ENCODE results near the gene CDH13.

The CDH13 gene

DNA sequence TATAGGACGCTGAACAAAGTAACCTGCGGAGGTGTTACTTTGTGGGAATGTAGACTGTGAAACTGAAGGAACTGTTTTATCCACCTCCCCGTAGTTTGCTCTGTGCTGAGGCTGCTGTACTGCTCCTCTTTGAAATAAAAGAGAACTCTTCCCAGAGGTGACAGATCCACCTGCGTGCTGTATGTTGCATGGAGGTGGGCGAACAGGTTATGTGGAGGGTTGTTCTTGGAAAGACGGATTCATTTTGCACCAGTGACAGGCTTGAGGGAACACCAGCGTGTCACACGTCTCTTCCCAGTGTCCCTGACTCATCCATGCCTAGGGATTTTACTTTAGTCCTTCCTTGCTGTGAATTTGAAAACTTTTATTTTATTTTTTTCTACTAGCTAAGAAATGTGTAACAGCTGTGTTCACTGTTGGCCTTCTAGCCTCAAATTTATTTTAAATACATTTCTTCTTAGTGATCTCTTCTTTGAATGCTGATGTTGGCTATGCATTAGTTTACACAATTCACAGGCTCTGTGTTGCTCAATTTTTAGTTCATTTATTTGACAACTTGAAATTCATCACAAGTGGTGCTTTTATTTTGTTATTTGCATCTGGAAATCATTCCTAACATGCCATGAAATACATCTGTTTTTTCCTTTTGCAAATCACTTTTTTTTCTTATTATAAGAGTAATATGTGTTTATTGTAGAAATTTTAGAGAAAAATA is 512.4 kb downstream of the CDH13 start:
- no CpG with 5 or more reads among the region's 8 CpGs for WGBS (ENCODE audit: insufficient coverage, insufficient read length)
- Histone ChIP-seq H3K4me3 (ENCODE audit: low read length) (no peak overlapping the region), H3K9me3 (ENCODE audit: control insufficient read depth, insufficient read depth, low read length) (no peaks in the 10 kb centered on the region), H3K36me3 (ENCODE audit: control insufficient read depth, insufficient read depth, low read length) (no peaks in the 10 kb centered on the region), H3K27me3 (ENCODE audit: control insufficient read depth, insufficient read depth, low read length) (no peaks in the 10 kb centered on the region), H3K4me1 (ENCODE audit: control insufficient read depth, insufficient read depth, low read length) (no peaks in the 10 kb centered on the region), H3K27ac (ENCODE audit: low read length) (no peak overlapping the region)
- no peak for DNase-seq (ENCODE audit: low read depth, low spot score)

DNA sequence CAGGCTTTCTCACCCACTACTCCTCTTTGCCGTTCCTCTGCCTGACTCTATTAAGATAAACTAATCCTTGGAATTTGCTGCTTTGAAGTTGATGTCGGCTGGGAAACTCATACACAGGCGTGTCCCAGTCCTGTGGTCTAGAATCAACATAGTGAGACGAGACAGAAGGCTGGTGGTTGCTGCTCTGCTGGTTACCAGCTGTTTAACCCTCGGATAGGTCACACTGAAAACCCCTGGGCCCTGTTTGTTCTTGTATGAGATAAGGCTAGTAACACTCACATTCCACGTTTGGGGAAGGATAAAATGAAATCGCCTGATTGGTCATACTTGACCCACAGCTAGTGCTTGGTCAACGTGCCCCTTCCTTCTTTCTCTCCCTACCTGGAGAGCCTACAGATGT is 517.0 kb downstream of the CDH13 start:
- Histone ChIP-seq H3K4me1 (ENCODE audit: control insufficient read depth, insufficient read depth, low read length) (no peaks in the 10 kb centered on the region), H3K27ac (ENCODE audit: low read length) (no peak overlapping the region), H3K9me3 (ENCODE audit: control insufficient read depth, insufficient read depth, low read length) (no peaks in the 10 kb centered on the region), H3K27me3 (ENCODE audit: control insufficient read depth, insufficient read depth, low read length) (no peaks in the 10 kb centered on the region), H3K4me3 (ENCODE audit: low read length) (no peak overlapping the region), H3K36me3 (ENCODE audit: control insufficient read depth, insufficient read depth, low read length) (no peaks in the 10 kb centered on the region)
- no CpG with 5 or more reads among the region's 8 CpGs for WGBS (ENCODE audit: insufficient coverage, insufficient read length)
- DNase-seq (ENCODE audit: low read depth, low spot score): no peak

DNA sequence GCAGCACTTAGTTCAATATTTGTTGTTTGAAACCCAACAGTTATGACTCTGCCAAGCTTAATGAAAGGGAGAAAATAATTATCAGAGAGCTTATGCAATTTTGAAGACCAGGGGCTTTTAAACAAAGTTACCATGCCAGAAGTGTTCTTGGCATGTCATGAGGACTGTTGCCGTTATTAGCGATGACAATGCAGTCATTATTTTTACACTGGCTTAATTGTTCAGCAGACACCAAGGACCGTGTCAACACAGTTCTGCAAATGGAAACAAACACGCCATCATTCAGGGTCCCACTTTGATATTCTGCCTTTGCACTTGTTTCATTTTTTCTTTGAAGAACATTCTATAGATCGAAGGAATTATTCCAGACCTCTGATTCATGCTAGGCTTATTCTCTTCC is 518.5 kb downstream of the CDH13 start:
- DNase-seq (ENCODE audit: low read depth, low spot score): no peak
- H3K27ac ChIP-seq (ENCODE audit: low read length): no peak overlapping the region
- no peaks in the 10 kb centered on the region for H3K9me3 ChIP-seq (ENCODE audit: control insufficient read depth, insufficient read depth, low read length)
- no peaks in the 10 kb centered on the region for H3K27me3 ChIP-seq (ENCODE audit: control insufficient read depth, insufficient read depth, low read length)
- no peak overlapping the region for H3K4me3 ChIP-seq (ENCODE audit: low read length)
- no peaks in the 10 kb centered on the region for H3K36me3 ChIP-seq (ENCODE audit: control insufficient read depth, insufficient read depth, low read length)
- no peaks in the 10 kb centered on the region for H3K4me1 ChIP-seq (ENCODE audit: control insufficient read depth, insufficient read depth, low read length)
- WGBS (ENCODE audit: insufficient coverage, insufficient read length): no CpG with 5 or more reads among the region's 5 CpGs

DNA sequence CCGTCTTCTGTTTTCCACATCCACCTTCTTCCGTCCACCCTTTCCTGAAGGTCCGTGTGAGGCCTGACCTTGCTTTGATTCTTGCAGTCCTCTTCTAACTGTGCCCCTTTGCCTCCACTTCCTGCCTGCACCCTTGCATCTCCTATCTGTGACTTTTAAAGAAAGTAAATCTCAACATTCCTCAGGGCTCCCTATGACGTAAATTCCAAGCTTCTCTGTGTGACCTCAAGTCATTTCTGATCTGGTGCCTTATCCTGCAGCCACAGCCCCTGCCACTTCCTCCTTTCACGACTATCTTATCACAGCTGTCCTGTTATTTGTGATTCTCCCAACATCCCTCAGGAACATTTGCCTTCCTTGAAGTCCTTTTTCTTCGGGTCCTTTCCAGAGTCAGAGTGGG is 520.5 kb downstream of the CDH13 start:
- WGBS (ENCODE audit: insufficient coverage, insufficient read length): no CpG with 5 or more reads among the region's 6 CpGs
- Histone ChIP-seq H3K27ac (ENCODE audit: low read length) (no peak overlapping the region), H3K4me3 (ENCODE audit: low read length) (no peak overlapping the region), H3K36me3 (ENCODE audit: control insufficient read depth, insufficient read depth, low read length) (no peaks in the 10 kb centered on the region), H3K4me1 (ENCODE audit: control insufficient read depth, insufficient read depth, low read length) (no peaks in the 10 kb centered on the region), H3K27me3 (ENCODE audit: control insufficient read depth, insufficient read depth, low read length) (no peaks in the 10 kb centered on the region), H3K9me3 (ENCODE audit: control insufficient read depth, insufficient read depth, low read length) (no peaks in the 10 kb centered on the region)
- no peak for DNase-seq (ENCODE audit: low read depth, low spot score)

DNA sequence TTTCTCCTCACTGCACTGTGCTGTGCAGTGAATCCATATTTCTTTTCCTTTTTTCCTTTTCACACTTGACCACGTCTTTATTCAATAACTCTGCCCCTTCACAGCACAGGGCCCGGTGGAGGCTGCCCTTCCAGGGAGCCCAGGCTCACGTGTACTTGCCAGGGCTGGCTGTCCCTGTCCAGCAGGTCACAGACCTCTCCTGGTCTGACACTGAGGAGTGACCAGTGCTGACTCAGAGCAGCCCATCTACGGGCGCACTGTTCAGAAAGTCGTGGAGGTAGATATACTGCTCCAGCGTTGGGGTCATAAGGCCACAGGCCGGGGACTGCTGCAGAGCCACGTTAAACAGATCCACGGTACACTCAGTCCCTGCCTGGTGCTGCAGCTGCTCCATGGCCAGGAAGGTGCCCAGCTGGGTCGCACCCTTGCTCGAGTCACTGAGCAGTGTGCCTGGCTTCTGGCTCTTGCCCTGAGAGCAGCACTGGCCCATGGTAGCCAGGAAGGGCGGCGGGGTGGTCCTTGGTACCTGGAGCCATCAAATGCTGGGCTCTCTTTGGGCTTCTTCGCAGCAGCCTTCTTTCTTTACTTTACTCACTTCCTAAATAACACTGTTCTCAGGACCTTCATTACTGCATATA is 531.7 kb downstream of the CDH13 start:
- H3K4me1 ChIP-seq (ENCODE audit: control insufficient read depth, insufficient read depth, low read length): no peaks in the 10 kb centered on the region
- H3K27me3 ChIP-seq (ENCODE audit: control insufficient read depth, insufficient read depth, low read length): no peaks in the 10 kb centered on the region
- H3K27ac ChIP-seq (ENCODE audit: low read length): no peak overlapping the region
- no CpG with 5 or more reads among the region's 15 CpGs for WGBS (ENCODE audit: insufficient coverage, insufficient read length)
- DNase-seq (ENCODE audit: low read depth, low spot score): no peak
- no peaks in the 10 kb centered on the region for H3K36me3 ChIP-seq (ENCODE audit: control insufficient read depth, insufficient read depth, low read length)
- no peaks in the 10 kb centered on the region for H3K9me3 ChIP-seq (ENCODE audit: control insufficient read depth, insufficient read depth, low read length)
- H3K4me3 ChIP-seq (ENCODE audit: low read length): no peak overlapping the region

DNA sequence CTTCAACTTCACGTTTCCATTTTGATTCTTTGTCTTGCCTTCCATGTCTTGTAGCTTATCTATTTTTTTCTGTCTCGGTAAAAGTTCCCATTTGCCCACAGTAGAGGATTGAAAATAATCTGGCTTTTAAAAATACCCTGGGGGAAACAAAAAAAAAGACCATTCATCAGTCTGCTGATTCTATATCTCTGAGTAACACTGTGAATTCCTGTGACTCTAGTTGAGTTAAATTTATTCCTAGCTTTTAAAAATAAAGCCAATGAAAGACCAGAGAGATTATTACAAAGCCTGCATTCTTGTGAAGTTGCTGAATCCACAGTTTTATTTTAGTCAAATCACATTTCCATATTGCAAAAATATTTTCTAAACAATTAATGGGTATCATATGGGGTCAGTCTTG is 532.3 kb downstream of the CDH13 start:
- no CpG with 5 or more reads among the region's 2 CpGs for WGBS (ENCODE audit: insufficient coverage, insufficient read length)
- no peaks in the 10 kb centered on the region for H3K9me3 ChIP-seq (ENCODE audit: control insufficient read depth, insufficient read depth, low read length)

DNA sequence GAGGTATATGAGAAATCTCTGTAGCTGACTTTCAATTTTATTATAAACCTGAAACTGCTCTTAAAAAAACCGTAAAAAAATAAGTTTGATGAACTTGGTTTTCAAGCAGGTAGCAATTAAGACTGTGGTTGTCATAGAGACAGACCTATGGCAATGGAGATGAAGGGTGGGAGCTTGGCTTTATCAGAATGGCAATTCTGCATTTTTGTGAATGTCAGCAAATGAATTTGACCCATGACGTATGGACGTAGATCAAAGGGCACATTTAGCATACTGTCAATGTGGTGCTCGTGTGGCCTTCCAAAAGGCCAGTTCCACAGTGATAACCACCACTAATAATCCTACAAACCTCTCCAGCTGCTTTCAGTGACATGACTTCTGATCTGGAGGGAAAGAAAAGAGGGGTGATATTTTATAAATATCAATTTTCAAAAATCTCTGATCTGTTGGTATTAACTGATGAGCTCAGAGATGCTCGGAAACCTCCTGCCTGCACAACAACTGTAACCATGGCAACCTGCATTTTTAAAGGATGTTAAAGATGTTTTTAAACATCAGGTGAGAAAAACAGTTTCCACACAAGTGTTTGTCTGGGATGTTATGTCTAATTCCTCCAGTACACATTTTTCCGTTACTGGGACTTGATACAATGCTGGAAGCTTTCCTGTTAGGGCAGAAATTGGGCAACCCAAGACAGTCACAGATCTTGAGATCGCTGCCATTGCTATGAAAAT is 533.7 kb downstream of the CDH13 start:
- H3K4me3 ChIP-seq (ENCODE audit: low read length): no peak overlapping the region
- H3K4me1 ChIP-seq (ENCODE audit: control insufficient read depth, insufficient read depth, low read length): peaks cover 3% of the 10 kb centered on the region; the same call in 1 of the 2 replicates
- no CpG with 5 or more reads among the region's 7 CpGs for WGBS (ENCODE audit: insufficient coverage, insufficient read length)
- DNase-seq (ENCODE audit: low read depth, low spot score): no peak
- no peaks in the 10 kb centered on the region for H3K9me3 ChIP-seq (ENCODE audit: control insufficient read depth, insufficient read depth, low read length)
- no peaks in the 10 kb centered on the region for H3K27me3 ChIP-seq (ENCODE audit: control insufficient read depth, insufficient read depth, low read length)
- no peak overlapping the region for H3K27ac ChIP-seq (ENCODE audit: low read length)
- no peaks in the 10 kb centered on the region for H3K36me3 ChIP-seq (ENCODE audit: control insufficient read depth, insufficient read depth, low read length)

More for the DNA sequence above, 532.3 kb downstream of the CDH13 start:
- Histone ChIP-seq H3K4me3 (ENCODE audit: low read length) (no peak overlapping the region), H3K4me1 (ENCODE audit: control insufficient read depth, insufficient read depth, low read length) (no peaks in the 10 kb centered on the region), H3K27me3 (ENCODE audit: control insufficient read depth, insufficient read depth, low read length) (no peaks in the 10 kb centered on the region), H3K36me3 (ENCODE audit: control insufficient read depth, insufficient read depth, low read length) (no peaks in the 10 kb centered on the region), H3K27ac (ENCODE audit: low read length) (no peak overlapping the region)
- DNase-seq (ENCODE audit: low read depth, low spot score): no peak

DNA sequence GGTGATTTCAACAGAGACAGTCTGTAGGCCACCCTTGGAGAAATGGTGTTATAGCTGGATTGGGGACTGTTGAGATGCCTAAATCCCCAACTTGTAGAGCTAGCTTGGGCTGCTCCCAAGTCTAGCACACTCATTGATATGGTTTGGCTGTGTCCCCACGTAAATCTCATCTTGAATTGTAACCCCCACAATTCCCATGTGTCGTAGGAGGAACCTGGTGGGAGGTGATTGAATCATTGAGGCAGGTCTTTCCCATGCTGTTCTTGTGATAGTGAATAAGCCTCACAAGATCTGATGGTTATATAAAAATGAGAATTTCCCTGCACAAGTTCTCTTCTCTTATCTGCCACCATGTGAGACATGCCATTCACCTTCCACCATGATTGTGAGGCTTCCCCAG is 536.0 kb downstream of the CDH13 start:
- Histone ChIP-seq H3K27me3 (ENCODE audit: control insufficient read depth, insufficient read depth, low read length) (no peaks in the 10 kb centered on the region), H3K36me3 (ENCODE audit: control insufficient read depth, insufficient read depth, low read length) (no peaks in the 10 kb centered on the region), H3K27ac (ENCODE audit: low read length) (no peak overlapping the region), H3K4me3 (ENCODE audit: low read length) (no peak overlapping the region), H3K9me3 (ENCODE audit: control insufficient read depth, insufficient read depth, low read length) (no peaks in the 10 kb centered on the region), H3K4me1 (ENCODE audit: control insufficient read depth, insufficient read depth, low read length) (peaks cover 3% of the 10 kb centered on the region; the same call in 1 of the 2 replicates)
- no peak for DNase-seq (ENCODE audit: low read depth, low spot score)
- WGBS (ENCODE audit: insufficient coverage, insufficient read length): no CpG with 5 or more reads among the region's 2 CpGs

DNA sequence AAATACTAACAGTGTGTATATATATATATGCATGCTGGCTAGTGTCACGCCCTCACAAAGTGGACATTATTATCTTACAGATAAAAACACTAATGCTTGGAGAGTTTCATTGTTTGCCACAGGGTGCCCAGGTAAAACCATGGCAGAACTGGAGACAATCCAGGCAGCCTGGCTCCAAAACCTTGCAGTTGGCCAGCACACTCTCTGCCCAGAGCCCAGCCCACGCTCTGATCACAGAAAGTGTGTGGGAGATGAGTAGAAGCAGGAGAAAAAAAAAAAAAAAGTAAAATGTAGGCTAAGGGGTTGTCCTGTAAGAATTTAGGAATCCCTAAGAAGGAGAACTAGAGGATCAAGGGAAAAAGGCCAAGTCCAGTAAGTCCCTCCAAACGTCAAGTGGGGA is 538.0 kb downstream of the CDH13 start:
- Histone ChIP-seq H3K27ac (ENCODE audit: low read length) (no peak overlapping the region), H3K36me3 (ENCODE audit: control insufficient read depth, insufficient read depth, low read length) (no peaks in the 10 kb centered on the region), H3K27me3 (ENCODE audit: control insufficient read depth, insufficient read depth, low read length) (no peaks in the 10 kb centered on the region), H3K4me1 (ENCODE audit: control insufficient read depth, insufficient read depth, low read length) (peaks cover 3% of the 10 kb centered on the region; the same call in 1 of the 2 replicates), H3K9me3 (ENCODE audit: control insufficient read depth, insufficient read depth, low read length) (no peaks in the 10 kb centered on the region), H3K4me3 (ENCODE audit: low read length) (no peak overlapping the region)
- no peak for DNase-seq (ENCODE audit: low read depth, low spot score)
- no CpG with 5 or more reads among the region's 3 CpGs for WGBS (ENCODE audit: insufficient coverage, insufficient read length)

DNA sequence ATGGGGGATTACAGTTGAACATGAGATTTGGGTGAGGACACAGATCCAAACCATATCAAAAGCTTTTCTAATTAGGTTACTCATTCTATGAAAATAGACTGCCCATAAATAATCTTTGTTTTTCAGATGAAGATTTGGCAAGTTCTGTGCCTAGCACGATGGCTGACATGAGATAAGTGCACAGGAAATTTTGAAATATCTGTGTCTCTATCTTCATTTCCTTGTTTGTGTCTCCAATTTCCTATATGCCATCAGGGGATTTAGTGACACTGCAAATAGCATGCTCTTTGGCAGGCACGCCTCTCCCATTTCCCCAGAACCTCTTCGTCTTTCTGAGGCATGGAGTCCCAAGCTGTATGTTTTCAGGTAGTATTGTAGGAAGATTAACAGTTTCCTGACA is 544.6 kb downstream of the CDH13 start:
- no peak for DNase-seq (ENCODE audit: low read depth, low spot score)
- WGBS (ENCODE audit: insufficient coverage, insufficient read length): no CpG with 5 or more reads among the region's 3 CpGs
- Histone ChIP-seq H3K36me3 (ENCODE audit: control insufficient read depth, insufficient read depth, low read length) (no peaks in the 10 kb centered on the region), H3K27me3 (ENCODE audit: control insufficient read depth, insufficient read depth, low read length) (no peaks in the 10 kb centered on the region), H3K4me1 (ENCODE audit: control insufficient read depth, insufficient read depth, low read length) (no peaks in the 10 kb centered on the region), H3K27ac (ENCODE audit: low read length) (no peak overlapping the region), H3K9me3 (ENCODE audit: control insufficient read depth, insufficient read depth, low read length) (no peaks in the 10 kb centered on the region), H3K4me3 (ENCODE audit: low read length) (no peak overlapping the region)
